Fibroblast of pulmonary artery (primary cell): ENCODE results near the gene HTT.
"Not testable (repeated sequence)": the region's sequence is repeated elsewhere in the genome, so short reads cannot be mapped to it uniquely, and the experiment has no call there.

Experiments used
- DNase-seq: peaks from one replicate; pipeline ENCODE4 v3.0.0-alpha.2; 2010; ENCODE audit warnings: low read depth
- H3K4me3 ChIP-seq: replicated peaks from 2 replicates; pipeline ENCODE4 v1.5.1; 2011; ENCODE audit warnings: low read depth, mild to moderate bottlenecking, control low read depth, low read length, moderate library complexity
- TF ChIP-seq, protein P1 (sequence below): IDR thresholded peaks from 2 replicates; pipeline ENCODE4 v1.5.1; 2011; ENCODE audit warnings: mild to moderate bottlenecking, control low read depth, low read length, inconsistent platforms; ENCODE audit errors: missing control alignments

The HTT gene

DNA sequence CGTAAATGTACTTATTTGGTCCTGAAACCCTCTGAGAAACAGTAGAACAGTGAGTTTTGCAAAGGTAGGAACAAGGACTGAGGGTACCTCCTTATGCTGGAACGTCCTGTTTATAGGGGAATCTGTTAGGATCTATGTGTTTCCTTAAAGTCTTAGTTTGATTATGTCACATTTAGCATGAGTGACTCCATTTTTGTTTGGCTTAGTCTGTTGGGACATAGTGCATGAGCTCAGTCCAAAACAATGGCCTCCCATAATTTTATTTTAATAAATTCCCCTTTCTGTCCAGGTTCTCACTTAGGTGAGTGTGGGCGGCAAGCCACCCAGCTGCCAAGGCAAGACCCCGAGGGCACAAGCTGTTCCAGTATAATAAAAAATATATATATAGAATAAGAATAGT is 27.9 kb upstream of the HTT start:
- no peak overlapping the region for H3K4me3 ChIP-seq
- TF ChIP-seq, protein P1, sequence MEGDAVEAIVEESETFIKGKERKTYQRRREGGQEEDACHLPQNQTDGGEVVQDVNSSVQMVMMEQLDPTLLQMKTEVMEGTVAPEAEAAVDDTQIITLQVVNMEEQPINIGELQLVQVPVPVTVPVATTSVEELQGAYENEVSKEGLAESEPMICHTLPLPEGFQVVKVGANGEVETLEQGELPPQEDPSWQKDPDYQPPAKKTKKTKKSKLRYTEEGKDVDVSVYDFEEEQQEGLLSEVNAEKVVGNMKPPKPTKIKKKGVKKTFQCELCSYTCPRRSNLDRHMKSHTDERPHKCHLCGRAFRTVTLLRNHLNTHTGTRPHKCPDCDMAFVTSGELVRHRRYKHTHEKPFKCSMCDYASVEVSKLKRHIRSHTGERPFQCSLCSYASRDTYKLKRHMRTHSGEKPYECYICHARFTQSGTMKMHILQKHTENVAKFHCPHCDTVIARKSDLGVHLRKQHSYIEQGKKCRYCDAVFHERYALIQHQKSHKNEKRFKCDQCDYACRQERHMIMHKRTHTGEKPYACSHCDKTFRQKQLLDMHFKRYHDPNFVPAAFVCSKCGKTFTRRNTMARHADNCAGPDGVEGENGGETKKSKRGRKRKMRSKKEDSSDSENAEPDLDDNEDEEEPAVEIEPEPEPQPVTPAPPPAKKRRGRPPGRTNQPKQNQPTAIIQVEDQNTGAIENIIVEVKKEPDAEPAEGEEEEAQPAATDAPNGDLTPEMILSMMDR: no peak

DNA sequence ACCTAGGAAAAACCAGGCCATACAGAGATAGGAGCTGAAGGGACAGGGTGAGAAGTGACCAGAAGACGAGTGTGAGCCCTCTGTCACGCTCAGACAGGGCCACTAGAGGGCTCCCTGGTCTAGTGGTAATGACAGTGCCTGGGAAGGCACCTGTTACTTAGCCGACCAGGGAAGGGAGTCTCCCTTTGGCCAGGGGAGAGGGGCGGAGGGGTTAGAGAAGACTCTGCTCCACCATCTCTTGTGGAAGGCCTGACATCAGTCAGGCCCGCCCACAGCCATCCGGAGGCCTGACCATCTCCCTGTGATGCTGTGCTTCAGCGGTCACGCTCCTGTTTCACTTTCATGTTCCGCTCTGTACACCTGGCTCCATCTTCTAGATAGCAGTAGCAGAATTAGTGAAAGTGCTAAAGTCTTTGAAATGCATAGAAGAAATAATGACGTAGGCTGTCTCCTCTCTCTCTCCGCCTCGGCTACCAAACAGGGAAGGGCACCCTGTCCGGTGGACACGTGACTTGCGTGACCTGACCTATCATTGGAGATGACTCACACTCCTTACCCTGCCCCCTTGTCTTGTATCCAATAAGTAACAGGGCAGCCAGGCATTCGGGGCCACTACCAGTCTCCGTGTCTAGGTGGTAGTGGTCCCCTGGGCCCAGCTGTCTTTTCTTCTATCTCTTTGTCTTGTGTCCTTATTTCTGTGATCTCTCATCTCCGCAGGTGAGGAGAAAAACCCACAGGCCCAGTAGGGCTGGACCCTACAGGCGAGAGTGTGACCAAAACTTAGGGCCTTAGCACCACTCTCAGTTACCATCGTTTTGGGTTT is 26.8 kb upstream of the HTT start:
- H3K4me3 ChIP-seq: no peak overlapping the region
- peak; percentile 57 for DNase-seq
- TF ChIP-seq, protein P1: peak; percentile 76

More for the DNA sequence above, 27.9 kb upstream of the HTT start:
- no peak for DNase-seq

DNA sequence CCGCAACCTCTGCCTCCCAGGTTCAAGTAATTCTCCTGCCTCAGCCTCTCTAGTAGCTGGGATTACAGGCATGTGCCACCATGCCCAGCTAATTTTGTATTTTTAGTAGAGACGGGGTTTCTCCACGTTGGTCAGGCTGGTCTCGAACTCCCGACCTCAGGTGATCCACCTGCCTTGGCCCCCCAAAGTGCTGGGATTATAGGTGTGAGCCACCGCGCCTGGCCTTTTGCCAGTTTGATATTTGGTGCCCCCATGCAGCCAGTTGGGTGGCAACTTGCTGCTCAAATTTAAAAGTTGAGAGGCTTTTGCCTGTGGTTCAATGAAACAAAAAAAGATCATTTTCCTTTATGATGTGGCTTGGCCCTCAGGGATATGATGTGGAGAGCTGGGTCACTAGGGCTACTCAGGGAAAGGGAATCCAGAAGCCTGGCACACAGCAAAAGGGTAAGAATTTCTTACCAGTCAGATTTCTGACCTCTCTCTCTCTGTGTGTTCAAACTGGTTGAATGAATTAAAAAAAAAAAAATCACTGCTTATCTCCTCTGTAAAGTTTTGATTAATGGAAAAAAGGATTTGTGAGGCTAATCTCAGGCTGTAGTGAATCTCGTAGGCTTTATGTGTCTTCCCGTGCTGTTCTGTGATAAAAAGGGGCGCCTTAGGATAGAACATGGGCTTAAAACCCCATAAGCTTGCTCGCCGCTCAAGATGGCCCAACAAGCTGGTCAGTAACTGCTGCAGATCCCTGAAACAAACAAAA is 23.2 kb upstream of the HTT start:
- not testable (repeated sequence) for H3K4me3 ChIP-seq, DNase-seq

DNA sequence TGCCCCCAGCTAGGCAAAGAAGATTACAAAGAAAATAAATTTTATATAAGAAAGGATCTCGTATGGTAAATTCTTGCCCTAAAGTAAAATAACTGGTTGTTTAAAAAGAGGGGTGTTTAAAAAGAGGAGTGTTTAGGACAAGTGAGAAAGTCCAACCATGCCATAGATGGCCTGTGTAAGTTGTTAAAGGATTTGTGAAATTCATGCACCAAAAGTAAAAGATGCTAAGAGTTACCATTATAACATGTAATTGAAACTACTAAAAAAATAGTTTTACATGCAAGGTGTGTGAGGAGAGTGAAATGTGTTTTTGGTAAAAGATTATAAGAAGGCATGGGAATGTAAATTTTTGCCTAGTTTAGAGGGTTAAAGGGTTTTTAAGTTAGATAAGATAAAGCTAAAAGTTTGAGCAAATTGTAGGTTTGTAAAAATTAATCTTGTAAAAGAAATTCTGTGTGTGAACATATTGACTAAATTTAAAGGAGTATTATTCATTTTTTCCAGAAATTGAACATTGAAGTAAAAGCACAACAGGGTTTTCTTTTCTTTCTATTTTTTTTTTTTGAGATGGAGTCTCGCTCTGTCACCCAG is 20.2 kb upstream of the HTT start:
- no peak overlapping the region for H3K4me3 ChIP-seq
- no peak for DNase-seq
- TF ChIP-seq, protein P1: no peak

- H3K4me3 ChIP-seq: no peak overlapping the region
- no peak for DNase-seq
- TF ChIP-seq, protein P1: no peak
These were observed 14.5 kb upstream of the HTT start for GRCh38 chr4:3059943-3060342.

DNA sequence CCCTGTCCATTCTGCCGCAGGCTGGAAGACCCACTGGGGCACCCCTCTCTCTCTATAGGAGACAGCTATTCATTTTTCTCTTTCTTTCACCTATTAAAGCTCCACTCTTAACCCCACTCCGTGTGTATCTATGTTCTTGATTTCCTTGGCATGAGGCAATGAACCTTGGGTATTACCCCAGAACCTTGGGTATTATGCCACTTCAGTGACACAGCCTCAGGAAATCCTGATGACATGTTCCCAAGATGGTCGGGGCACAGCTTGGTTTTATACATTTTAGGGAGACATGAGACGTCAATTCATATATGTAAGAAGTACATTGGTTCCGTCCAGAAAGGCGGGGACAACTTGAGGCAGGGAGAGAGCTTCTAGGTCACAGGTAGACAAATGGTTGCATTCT is 13.5 kb upstream of the HTT start:
- TF ChIP-seq, protein P1: no peak
- H3K4me3 ChIP-seq: no peak overlapping the region
- DNase-seq: no peak

DNA sequence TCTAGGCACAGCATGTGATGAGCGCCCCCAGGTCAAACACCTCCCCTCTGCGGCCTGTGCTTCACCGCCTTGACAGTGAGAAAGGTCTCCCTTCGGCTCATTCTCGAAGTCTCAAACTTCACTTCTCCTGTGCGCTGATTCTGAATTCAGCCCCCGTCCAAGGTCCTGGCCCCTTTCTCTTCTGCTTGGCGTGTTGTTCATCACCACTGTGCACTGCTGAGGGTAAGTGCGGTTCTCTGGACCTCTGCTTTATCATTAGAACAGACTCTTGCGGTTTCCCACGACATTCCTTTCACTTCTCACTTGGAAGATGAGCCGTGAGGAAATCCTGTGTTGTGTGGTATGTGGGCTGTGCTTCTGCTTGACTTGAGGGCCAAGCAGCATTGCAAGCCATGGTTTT is 12.0 kb upstream of the HTT start:
- peak; percentile 71 for DNase-seq
- TF ChIP-seq, protein P1: no peak
- H3K4me3 ChIP-seq: no peak overlapping the region
